Epidermal melanocyte (primary cell): ENCODE results near the gene SORD.

Experiments
- DNase-seq: peaks from one replicate; pipeline ENCODE4 v3.0.0; 2011; ENCODE audit warnings: low spot score; ENCODE audit not compliant: insufficient read length

The SORD gene

DNA sequence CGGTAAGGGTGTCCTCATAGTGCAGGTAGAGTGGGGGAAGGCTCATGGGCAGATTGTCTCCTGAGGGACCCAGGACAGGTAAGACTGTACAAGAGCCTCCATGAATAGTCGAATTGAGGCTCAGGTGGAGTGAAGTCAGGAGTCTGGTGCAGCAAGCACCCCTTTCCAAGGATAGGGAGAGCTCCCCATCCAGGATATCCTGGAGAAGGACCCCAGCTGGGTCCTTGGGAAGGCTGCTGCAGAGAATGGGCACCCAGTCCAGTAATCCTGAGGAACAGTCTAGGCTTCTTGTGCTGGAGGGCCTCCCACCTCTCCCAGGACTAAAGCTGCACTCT, 91.7 kb downstream of the SORD start:
- DNase-seq, result no peak

DNA sequence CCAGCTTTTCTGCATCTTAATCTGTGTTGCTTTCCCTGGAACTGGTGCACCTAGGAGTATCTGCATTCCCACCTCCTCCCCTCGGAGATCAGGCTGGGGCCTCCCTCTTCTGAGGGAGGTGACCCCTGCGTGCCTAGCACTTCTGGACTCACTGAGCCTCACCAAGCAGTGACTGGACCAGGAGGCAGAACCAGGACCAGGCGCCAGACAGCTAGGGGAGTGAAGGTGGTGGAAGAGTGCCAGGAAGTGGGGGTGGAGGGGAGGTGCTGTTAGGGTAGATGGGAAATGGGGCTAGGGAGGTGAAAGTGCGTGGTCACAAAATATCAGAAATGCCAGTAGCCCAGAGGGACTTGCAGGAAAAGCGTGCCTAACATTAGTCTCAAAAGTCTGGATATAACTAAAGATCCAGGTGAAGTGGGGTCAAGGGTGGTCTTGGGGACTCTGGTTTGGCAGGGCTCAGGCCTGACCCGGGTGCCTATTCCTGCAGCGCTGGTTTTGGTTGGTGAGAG, 92.4 kb downstream of the SORD start:
- no peak for DNase-seq

DNA sequence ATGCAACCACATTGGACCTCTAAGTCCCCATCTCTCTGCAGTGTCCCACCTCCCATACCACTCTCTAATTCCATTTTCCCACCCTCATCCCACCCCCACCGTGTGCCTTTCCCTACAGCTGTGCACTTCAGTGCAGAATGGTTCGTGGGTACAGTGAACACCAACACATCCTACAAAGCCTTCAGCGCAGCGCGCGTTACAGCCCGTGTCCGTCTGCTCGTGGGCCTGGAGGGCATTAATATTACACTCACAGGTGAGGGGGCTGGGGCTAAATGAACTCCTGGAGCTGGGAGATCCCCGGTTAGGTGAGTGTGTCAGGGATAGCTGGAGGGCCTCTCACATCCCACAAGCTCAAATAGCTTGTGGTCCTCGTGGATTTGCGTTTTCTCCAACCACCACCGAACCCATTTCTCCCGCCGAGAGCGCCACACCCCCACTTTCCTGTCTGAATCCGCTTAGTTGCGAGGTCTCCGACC, 93.0 kb downstream of the SORD start:
- no peak for DNase-seq

DNA sequence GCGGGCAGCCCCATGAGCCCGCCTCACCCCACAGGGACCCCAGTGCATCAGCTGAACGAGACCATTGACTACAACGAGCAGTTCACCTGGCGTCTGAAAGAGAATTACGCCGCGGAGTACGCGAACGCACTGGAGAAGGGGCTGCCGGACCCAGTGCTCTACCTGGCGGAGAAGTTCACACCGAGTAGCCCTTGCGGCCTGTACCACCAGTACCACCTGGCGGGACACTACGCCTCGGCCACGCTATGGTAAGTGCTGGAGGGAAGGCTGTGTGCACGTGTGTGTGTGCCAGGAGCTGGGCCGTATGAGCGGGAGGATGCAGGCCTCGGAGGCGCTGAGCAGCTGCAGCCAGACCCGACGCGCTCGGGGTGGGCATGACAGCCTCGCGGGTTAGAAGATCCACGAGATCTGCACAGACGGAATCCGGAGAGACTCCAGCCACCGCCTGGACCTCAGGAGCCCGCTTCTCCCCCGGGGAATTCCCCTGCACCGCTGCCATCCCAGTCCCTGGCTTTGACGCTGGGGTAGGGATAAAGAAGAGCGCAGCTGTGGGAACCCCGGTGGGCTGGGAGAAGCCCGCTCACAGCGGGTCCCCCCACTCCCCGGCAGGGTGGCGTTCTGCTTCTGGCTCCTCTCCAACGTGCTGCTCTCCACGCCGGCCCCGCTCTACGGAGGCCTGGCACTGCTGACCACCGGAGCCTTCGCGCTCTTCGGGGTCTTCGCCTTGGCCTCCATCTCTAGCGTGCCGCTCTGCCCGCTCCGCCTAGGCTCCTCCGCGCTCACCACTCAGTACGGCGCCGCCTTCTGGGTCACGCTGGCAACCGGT, 93.7 kb downstream of the SORD start:
- no peak for DNase-seq

DNA sequence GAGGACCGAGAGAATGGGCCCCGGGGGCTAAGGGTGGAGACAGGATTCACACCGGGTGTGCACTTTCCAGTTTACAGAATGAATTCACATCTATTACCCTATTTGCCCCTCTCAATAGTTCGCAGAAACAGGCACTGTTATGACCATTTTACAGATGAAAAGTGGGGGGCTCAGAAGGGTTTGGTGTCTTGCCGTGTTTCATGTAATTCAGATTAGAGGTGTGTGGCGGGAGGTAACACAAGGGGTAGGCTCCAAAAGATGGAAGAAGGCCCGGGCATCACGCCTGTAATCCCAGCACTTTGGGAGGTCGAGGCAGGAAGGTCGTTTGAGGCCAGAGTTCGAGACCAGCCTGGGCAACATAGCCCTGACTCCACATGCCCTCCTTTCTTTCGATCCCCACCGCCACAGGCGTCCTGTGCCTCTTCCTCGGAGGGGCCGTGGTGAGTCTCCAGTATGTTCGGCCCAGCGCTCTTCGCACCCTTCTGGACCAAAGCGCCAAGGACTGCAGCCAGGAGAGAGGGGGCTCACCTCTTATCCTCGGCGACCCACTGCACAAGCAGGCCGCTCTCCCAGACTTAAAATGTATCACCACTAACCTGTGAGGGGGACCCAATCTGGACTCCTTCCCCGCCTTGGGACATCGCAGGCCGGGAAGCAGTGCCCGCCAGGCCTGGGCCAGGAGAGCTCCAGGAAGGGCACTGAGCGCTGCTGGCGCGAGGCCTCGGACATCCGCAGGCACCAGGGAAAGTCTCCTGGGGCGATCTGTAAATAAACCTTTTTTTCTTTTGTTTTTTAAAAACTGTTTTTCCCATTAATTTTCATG, 94.5 kb downstream of the SORD start:
- DNase-seq, result no peak

DNA sequence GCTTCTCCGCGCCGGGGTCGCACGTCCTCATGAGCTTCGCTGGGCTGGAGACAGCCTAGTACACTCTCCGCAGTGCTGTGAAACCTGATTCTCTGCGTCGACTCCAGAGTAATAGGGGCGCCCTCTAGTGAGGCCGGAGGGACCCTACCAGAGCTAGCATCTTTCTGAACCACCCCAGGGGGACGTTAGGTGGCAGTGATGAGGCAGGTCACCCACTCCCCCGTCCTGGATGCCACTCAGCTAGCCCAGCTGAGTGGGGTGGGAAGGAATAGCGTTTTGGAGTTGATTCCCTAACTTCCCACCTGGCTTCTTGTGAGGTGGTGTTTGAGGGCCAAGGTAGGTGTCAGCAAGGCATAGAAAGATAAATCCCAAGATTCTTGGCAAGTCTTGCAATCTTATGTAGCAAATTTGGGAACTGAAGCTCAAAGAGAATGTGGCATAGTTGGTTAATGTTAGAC, 95.2 kb downstream of the SORD start:
- DNase-seq, result peak; percentile 98

DNA sequence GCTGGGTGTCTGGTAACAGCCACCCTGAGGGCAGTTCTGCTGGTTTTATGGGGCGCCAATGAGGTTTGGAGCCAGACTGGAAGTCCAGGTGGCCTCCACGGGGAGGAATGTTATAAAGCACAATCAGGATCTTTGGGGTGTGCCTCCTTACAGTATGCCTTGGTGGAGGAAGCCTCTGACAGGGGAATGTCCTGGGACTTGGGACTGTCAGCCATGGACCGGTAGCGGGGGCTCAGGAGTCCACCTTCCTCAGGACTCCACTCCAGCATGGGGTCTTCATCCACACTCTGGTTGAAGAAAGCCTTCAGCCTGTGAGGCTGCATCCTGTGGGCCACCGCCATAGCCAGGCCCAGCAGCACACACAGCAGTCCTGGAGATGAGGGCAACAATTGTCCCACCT, 96.0 kb downstream of the SORD start:
- DNase-seq, result no peak

DNA sequence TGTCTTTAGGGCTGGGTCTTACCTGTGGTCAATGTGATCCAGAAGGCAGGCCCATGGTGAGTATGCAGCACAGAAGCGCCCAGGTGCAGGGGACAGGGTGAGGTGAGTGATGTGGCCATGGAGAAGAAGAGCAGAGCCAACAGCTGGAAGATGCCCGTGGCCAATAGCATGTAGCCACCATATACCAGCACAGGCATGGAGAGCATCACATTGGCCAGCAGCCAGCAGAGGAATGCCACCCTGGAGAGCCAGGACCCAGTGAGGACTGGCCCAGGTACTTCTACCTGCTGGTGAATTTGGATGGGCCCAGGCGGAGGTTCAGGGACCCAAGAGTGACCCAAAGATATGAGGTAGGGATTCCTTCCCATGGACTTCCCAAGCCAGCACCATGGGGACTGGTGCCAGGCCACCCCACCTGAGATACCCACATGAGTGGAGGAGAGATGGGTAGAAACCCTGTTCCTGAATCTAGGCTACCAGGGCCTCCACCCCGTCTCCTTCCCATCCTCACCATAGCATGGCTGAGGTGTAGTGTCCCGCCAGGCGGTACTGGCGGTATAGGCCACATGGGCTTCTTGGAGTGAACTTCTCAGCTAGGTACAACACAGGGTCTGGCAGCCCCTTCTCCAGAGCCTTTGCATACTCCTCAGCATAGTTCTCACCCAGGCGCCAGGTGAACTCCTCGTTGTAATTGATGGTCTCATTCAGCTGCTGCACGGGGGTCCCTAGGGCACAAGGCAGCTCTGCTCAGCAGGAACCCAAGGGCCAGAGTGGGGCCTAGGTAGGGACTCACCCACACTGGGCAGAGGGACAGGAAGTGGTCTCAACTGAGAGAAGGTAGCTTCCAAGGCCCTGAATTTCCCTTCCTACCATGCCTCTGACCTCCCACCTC, 97.3 kb downstream of the SORD start:
- DNase-seq, result no peak

DNA sequence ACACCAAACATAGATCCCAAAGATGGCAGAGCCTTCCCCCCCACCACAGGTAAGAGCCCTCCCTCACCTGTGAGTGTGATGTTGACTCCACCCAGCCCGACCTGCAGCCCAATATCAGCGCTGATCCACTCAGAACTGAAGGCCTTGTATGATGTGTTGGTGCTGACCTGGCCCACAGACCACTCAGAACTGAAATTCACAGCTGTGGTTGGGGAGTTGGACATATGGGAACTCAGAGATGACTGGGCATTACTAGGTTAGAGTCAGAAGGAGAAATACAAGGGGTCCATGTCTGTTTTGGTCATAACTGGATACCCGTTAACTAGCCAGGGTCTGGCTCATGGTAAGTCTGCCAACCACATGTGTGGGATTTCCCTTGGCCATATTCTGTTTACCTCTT, 98.0 kb downstream of the SORD start:
- DNase-seq, result no peak

DNA sequence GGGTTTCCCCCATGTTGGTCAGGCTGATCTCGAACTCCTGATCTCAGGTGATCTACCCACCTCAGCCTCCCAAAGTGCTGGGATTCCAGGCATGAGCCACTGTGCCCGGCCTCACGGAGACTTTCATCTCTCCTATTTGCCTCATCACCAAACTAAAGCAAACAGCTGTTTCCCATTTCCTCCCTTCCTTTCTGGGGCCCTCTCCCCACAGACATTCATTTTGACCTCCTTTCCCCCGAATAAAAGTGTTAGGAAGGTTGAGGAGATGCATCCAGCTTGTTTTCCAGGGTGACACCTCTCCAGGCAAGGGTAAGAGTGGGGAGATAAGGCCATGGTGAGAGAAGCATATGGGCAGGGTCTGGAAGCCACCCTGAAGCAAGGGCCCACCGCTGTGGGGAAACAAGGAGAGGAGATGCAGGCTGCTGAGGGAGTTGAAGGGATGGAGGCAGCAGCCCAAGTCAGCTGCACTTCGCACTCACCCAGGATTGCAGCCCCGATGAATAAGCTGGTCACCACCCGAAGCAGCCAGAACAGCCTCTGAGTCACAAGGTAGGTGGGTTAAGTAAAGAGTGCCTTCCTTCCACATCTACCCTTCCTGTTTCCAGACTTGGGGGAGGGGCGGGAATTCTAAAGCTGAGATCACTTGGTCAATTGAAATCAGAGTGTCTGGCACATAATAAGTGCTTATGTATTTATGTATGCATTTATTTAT, 98.9 kb downstream of the SORD start:
- DNase-seq, result no peak

DNA sequence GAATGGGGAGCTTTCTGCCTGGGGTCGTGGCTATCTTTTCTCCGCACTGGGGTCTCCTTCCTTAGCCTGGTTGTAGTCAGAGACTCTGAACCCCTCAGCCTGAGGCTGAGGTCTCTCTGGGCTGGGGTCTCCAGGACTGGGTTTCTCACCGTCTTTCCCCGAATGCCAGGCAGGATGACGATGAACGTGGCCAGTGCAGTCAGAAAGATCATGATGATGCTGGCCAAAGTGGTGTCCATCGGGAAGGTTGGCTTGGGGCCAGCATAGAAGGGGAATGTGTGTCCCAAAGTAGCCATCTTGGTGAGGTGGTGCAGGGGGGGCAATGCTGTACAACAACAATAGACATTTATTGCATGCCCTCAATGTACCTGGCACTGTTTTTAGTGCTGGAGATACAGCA, 99.7 kb downstream of the SORD start:
- no peak for DNase-seq

DNA sequence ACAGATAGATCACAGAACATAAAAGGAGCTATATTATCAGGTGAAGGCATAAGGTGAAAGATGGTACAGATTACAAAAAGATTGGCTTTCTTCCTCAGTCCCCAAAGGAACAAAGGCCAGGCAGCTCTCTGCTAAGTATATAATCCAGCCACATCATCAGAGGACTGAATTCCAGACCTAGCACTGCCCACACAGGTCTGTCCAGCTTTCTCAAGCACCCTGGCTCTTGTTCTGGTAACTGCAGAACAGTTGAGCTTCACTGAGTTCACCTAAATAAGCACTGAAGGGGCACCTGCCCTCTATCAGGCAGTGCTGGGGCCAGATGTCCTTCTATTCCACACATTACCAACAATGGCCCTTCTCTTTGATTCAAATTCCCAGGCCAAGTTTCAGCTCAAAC, 100.4 kb downstream of the SORD start:
- no peak for DNase-seq

DNA sequence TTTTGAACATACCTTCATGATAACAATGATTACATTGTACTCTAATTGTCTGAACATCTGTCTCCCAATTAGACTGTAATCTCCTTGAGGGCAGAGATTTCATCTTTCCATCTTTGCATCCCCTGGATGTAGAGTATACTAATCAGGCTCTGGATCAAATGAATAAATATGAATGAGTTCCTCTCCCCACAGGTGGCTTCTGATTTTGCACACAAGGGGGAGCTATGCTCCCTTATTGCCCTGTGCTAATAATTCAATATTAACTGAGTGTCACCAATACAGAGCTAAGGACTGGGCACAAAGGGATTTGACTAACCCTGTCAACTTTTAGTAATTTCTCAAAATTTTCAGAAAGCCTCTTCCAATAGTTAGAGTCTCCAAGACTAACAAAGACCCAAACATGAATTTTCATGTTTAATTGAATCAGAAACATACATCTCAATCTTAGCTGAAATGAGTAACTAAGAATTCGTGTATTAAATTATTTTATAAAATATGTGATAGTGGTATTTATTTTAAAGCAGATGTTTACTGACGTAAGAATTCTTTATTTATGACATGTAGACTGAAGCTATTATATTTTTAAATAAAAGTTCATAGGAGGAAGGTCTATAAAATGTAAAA, 103.7 kb downstream of the SORD start:
- no peak for DNase-seq
